ENCODE measurements around the gene CD300LB. TPM values are rescaled to one million over a fixed set of nuclear protein-coding genes. Genes with fewer than 3 reads are reported as not detected.
"Not testable (repeated sequence)": the region's sequence is repeated elsewhere in the genome, so short reads cannot be mapped to it uniquely, and the experiment has no call there.

CD300LB gene
- total and polyA plus RNA-seq, 2 donors from 2014 or later: 0.91 TPM; not detected in 1

GRCh38 chr17:74558882-74559519 is 27.7 kb upstream of the CD300LB start:
- no peak for TF ChIP-seq CTCF (IDR thresholded peaks at IDR 0.05; ENCODE audit: borderline replicate concordance, extremely low read depth, insufficient read depth)
- Histone ChIP-seq H3K27me3 (ENCODE audit: control insufficient read depth, insufficient read depth, low read length) (no peaks in the 10 kb centered on the region), H3K4me1 (ENCODE audit: control insufficient read depth in 2 of 3, insufficient read depth in 2 of 3, low read depth in 1 of 3, low read length in 3 of 3) (no peaks in the 10 kb centered on the region), H3K4me3 (ENCODE audit: low read length in 3 of 3) (no peak overlapping the region), H3K27ac (ENCODE audit: low read depth in 2 of 2, low read length in 2 of 2) (no peak overlapping the region), H3K9me3 (ENCODE audit: control insufficient read depth in 2 of 3, insufficient read depth in 1 of 3, low read length in 3 of 3) (no peaks in the 10 kb centered on the region), H3K36me3 (ENCODE audit: control insufficient read depth in 2 of 3, insufficient read depth in 3 of 3, low read length in 3 of 3) (no peaks in the 10 kb centered on the region), H3K9ac (ENCODE audit: low read length in 3 of 3) (no peak overlapping the region)
- DNase-seq (no peak), FAIRE-seq (no peak)
- intact Hi-C loops (cut with DNase I): no loop called here

- H3K9me3 ChIP-seq (ENCODE audit: control insufficient read depth in 2 of 3, insufficient read depth in 1 of 3, low read length in 3 of 3); H3K27me3 ChIP-seq (ENCODE audit: control insufficient read depth, insufficient read depth, low read length); DNase-seq; H3K4me1 ChIP-seq (ENCODE audit: control insufficient read depth in 2 of 3, insufficient read depth in 2 of 3, low read depth in 1 of 3, low read length in 3 of 3); H3K36me3 ChIP-seq (ENCODE audit: control insufficient read depth in 2 of 3, insufficient read depth in 3 of 3, low read length in 3 of 3); H3K27ac ChIP-seq (ENCODE audit: low read depth in 2 of 2, low read length in 2 of 2); FAIRE-seq; H3K4me3 ChIP-seq (ENCODE audit: low read length in 3 of 3); intact Hi-C loops (cut with DNase I); H3K9ac ChIP-seq (ENCODE audit: low read length in 3 of 3): not testable (repeated sequence)
Observed at GRCh38 chr17:74558402-74558801, 27.1 kb upstream of the CD300LB start.

- Histone ChIP-seq H3K36me3 (ENCODE audit: control insufficient read depth in 2 of 3, insufficient read depth in 3 of 3, low read length in 3 of 3) (no peaks in the 10 kb centered on the region), H3K9me3 (ENCODE audit: control insufficient read depth in 2 of 3, insufficient read depth in 1 of 3, low read length in 3 of 3) (no peaks in the 10 kb centered on the region), H3K27me3 (ENCODE audit: control insufficient read depth, insufficient read depth, low read length) (no peaks in the 10 kb centered on the region), H3K27ac (ENCODE audit: low read depth in 2 of 2, low read length in 2 of 2) (no peak overlapping the region), H3K4me3 (ENCODE audit: low read length in 3 of 3) (no peak overlapping the region), H3K9ac (ENCODE audit: low read length in 3 of 3) (no peak overlapping the region), H3K4me1 (ENCODE audit: control insufficient read depth in 2 of 3, insufficient read depth in 2 of 3, low read depth in 1 of 3, low read length in 3 of 3) (no peaks in the 10 kb centered on the region)
- DNase-seq (no peak), FAIRE-seq (no peak)
- TF ChIP-seq CTCF (IDR thresholded peaks at IDR 0.05; ENCODE audit: borderline replicate concordance, extremely low read depth, insufficient read depth): no peak
- intact Hi-C loops (cut with DNase I): no loop called here
Observed at GRCh38 chr17:74555427-74555940, 24.2 kb upstream of the CD300LB start.

- TF ChIP-seq CTCF (IDR thresholded peaks at IDR 0.05; ENCODE audit: borderline replicate concordance, extremely low read depth, insufficient read depth): no peak
- no peak overlapping the region for H3K4me3 ChIP-seq (ENCODE audit: low read length in 3 of 3)
- no peak for DNase-seq
- intact Hi-C loops (cut with DNase I): no loop called here
- H3K9ac ChIP-seq (ENCODE audit: low read length in 3 of 3): no peak overlapping the region
- H3K9me3 ChIP-seq (ENCODE audit: control insufficient read depth in 2 of 3, insufficient read depth in 1 of 3, low read length in 3 of 3): no peaks in the 10 kb centered on the region
- no peak for FAIRE-seq
- H3K27me3 ChIP-seq (ENCODE audit: control insufficient read depth, insufficient read depth, low read length): no peaks in the 10 kb centered on the region
- H3K4me1 ChIP-seq (ENCODE audit: control insufficient read depth in 2 of 3, insufficient read depth in 2 of 3, low read depth in 1 of 3, low read length in 3 of 3): no peaks in the 10 kb centered on the region
- no peaks in the 10 kb centered on the region for H3K36me3 ChIP-seq (ENCODE audit: control insufficient read depth in 2 of 3, insufficient read depth in 3 of 3, low read length in 3 of 3)
- no peak overlapping the region for H3K27ac ChIP-seq (ENCODE audit: low read depth in 2 of 2, low read length in 2 of 2)
Observed at GRCh38 chr17:74554909-74555308, 23.6 kb upstream of the CD300LB start.
